ENCODE results near the gene GIMAP6. TPM values are rescaled to one million over a fixed set of nuclear protein-coding genes. Genes with fewer than 3 reads are reported as not detected.
"Not testable (repeated sequence)": the region's sequence is repeated elsewhere in the genome, so short reads cannot be mapped to it uniquely, and the experiment has no call there.

Gene GIMAP6
- total RNA-seq, 1 donor from 2014 or later: 21.4 TPM

DNA sequence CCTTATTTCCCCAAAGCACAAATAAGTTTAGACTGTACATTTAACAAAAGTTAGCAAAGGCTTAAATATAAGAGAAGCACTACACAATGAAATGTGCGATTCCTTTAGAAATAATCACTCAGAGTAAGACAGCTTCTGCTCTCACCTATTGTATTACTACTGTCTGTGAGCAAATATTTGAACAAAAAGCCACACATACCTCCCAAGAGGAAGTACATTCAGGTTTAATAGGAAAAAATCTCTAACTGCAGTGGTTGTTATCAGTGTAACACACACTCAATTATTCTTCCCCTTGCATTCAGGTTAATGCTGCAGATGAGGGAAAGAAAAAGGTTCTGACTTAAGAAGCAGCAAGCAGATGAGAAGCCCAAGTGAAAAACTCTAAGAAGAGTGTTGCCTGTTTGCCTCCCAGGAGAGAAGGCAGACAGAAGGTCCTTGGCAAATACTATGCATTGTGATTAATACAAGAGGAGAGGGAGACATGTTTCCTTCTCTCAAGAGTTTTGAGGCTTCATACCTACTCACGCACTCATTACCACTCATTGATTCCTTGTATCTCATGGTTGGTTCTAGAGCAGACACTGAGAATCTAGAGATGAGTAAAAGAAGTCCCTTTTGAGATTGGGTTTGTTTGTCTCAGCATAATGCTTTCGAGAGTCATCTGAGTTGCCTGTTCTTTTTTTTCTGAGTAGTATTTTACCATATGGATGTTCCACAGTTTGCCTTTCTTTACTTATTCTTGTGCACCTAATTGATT, 51.4 kb downstream of the GIMAP6 start:
- H3K4me3 ChIP-seq: no peak overlapping the region
- TF ChIP-seq POLR2A (IDR thresholded peaks at IDR 0.05) (no peak), POLR2AphosphoS5 (IDR thresholded peaks at IDR 0.05; ENCODE audit: insufficient read depth in 1 of 2, low read depth in 1 of 2) (no peak)
- TF ChIP-seq, protein P1, sequence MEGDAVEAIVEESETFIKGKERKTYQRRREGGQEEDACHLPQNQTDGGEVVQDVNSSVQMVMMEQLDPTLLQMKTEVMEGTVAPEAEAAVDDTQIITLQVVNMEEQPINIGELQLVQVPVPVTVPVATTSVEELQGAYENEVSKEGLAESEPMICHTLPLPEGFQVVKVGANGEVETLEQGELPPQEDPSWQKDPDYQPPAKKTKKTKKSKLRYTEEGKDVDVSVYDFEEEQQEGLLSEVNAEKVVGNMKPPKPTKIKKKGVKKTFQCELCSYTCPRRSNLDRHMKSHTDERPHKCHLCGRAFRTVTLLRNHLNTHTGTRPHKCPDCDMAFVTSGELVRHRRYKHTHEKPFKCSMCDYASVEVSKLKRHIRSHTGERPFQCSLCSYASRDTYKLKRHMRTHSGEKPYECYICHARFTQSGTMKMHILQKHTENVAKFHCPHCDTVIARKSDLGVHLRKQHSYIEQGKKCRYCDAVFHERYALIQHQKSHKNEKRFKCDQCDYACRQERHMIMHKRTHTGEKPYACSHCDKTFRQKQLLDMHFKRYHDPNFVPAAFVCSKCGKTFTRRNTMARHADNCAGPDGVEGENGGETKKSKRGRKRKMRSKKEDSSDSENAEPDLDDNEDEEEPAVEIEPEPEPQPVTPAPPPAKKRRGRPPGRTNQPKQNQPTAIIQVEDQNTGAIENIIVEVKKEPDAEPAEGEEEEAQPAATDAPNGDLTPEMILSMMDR (IDR thresholded peaks at IDR 0.05): no peak
- no peaks in the 10 kb centered on the region for H3K27me3 ChIP-seq
- no peak overlapping the region for H3K27ac ChIP-seq
- no peaks in the 10 kb centered on the region for H3K36me3 ChIP-seq
- intact Hi-C loops (cut with DNase I): no loop called here
- no peak for DNase-seq (ENCODE audit: extremely low spot score in 2 of 2)
- no peaks in the 10 kb centered on the region for H3K4me1 ChIP-seq
- no peaks in the 10 kb centered on the region for H3K9me3 ChIP-seq

DNA sequence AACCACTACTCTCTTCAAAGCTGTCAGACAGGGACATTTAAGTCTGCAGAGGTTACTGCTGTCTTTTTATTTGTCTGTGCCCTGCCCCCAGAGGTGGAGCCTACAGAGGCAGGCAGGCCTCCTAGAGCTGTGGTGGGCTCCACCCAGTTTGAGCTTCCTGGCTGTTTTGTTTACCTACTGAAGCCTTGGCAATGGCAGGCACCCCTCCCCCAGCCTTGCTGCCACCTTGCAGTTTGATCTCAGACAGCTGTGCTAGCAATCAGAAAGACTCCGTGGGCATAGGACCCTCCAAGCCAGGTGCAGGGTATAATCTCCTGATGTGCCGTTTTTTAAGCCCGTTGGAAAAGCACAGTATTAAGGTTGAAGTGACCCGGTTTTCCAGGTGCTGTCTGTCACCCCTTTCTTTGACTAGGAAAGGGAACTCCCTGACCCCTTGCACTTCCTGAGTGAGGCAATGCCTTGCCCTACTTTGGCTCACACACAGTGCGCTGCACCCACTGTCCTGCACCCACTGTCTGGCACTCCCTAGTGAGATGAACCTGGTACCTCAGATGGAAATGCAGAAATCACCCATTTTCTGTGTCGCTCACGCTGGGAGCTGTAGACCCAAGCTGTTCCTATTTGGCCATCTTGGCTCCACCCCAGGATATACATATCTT, 52.1 kb downstream of the GIMAP6 start:
- intact Hi-C loops (cut with DNase I); H3K36me3 ChIP-seq; H3K9me3 ChIP-seq: not testable (repeated sequence)

More for the DNA sequence above, 52.1 kb downstream of the GIMAP6 start:
- H3K27ac ChIP-seq; DNase-seq (ENCODE audit: extremely low spot score in 2 of 2); H3K4me3 ChIP-seq; H3K27me3 ChIP-seq; H3K4me1 ChIP-seq: not testable (repeated sequence)

Other genes starting within 250 kb of the GIMAP6 start
- 9.6 TPM for gene GIMAP8, start 181.8 kb downstream of the GIMAP6 start, total RNA-seq
- 16.0 TPM for gene GIMAP7, start 117.5 kb downstream of the GIMAP6 start, total RNA-seq
- 25.3 TPM for gene GIMAP4, start 65.0 kb downstream of the GIMAP6 start, total RNA-seq
- gene GIMAP2, start 53.3 kb upstream of the GIMAP6 start, total RNA-seq: 9.6 TPM
- 5.2 TPM for gene GIMAP1, start 84.2 kb upstream of the GIMAP6 start, total RNA-seq
- 24.1 TPM for gene GIMAP5, start 105.0 kb upstream of the GIMAP6 start, total RNA-seq
- gene TMEM176B, start 168.0 kb upstream of the GIMAP6 start, total RNA-seq: 60.6 TPM
- gene TMEM176A, start 168.4 kb upstream of the GIMAP6 start, total RNA-seq: 43.7 TPM
- not detected for gene AOC1, start 220.1 kb upstream of the GIMAP6 start, total RNA-seq

Data from vagina (tissue), 2 donors.